ENCODE results near the gene MAP4K2.

DNA sequence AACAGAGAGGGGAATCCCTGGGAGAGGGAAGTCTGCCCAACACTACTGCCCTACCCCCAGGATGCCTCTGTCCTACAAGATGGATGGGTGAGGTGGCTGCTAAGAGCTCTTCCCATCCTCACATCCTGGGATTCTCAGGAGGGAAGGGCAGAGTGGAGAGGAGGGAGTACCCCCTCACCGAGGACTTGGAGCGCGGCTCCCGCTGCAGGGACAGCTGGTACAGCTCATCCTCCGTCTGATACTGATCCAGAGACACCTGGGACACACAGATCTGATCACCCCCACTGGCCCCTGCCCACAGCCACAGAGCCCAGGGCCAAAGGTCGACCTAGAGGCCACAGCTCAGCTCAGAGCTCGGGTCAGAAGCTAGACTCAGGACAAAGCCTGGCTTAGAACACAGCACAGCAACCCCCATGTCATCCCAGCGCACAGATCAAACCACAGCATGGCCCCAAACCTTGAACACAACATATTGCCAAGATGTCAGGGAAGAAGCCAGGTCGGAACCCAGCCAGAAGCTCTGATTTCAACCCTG is 67.2 kb downstream of the MAP4K2 start:
- TF ChIP-seq CTCF (IDR thresholded peaks at IDR 0.05) (no peak), POLR2A (IDR thresholded peaks at IDR 0.05) (no peak), POLR2AphosphoS5 (IDR thresholded peaks at IDR 0.05) (no peak)

Data from suprapubic skin (tissue), 4 donors.